Left hindlimb (tissue), 1 donor: ENCODE data around the gene CAMTA1.

Experiments used
- DNase-seq: peaks from one replicate; pipeline ENCODE4 v3.0.0-alpha.2; 2018

The CAMTA1 gene

GRCh38 chr1:7050751-7051665 is 265.8 kb downstream of the CAMTA1 start:
- no peak for DNase-seq

GRCh38 chr1:7052701-7053100 is 267.4 kb downstream of the CAMTA1 start:
- DNase-seq, result no peak

- no peak for DNase-seq
These were observed 275.5 kb downstream of the CAMTA1 start for GRCh38 chr1:7060745-7061144.

GRCh38 chr1:7062346-7063061 is 277.2 kb downstream of the CAMTA1 start:
- DNase-seq, result no peak

- DNase-seq, result no peak
These were observed 278.7 kb downstream of the CAMTA1 start for GRCh38 chr1:7063981-7064380.

- DNase-seq, result no peak
These were observed 283.3 kb downstream of the CAMTA1 start for GRCh38 chr1:7068552-7068951.

GRCh38 chr1:7069931-7070330 is 284.7 kb downstream of the CAMTA1 start:
- DNase-seq, result no peak

- DNase-seq, result peak; percentile 69
These were observed 285.3 kb downstream of the CAMTA1 start for GRCh38 chr1:7070389-7071029.

GRCh38 chr1:7076117-7076516 is 290.9 kb downstream of the CAMTA1 start:
- DNase-seq, result no peak

- DNase-seq, result no peak
These were observed 291.3 kb downstream of the CAMTA1 start for GRCh38 chr1:7076572-7076971.

- no peak for DNase-seq
These were observed 291.9 kb downstream of the CAMTA1 start for GRCh38 chr1:7077136-7077535.

GRCh38 chr1:7077970-7078369 is 292.7 kb downstream of the CAMTA1 start:
- DNase-seq, result no peak

GRCh38 chr1:7079637-7080036 is 294.4 kb downstream of the CAMTA1 start:
- DNase-seq, result no peak

GRCh38 chr1:7084232-7084894 is 299.1 kb downstream of the CAMTA1 start:
- DNase-seq, result no peak

- no peak for DNase-seq
These were observed 300.3 kb downstream of the CAMTA1 start for GRCh38 chr1:7085521-7085920.

GRCh38 chr1:7086106-7086505 is 300.9 kb downstream of the CAMTA1 start:
- no peak for DNase-seq

GRCh38 chr1:7087888-7088287 is 302.6 kb downstream of the CAMTA1 start:
- no peak for DNase-seq

GRCh38 chr1:7089497-7089896 is 304.2 kb downstream of the CAMTA1 start:
- no peak for DNase-seq

- DNase-seq, result no peak
These were observed 308.0 kb downstream of the CAMTA1 start for GRCh38 chr1:7093297-7093696.

GRCh38 chr1:7094086-7094485 is 308.8 kb downstream of the CAMTA1 start:
- no peak for DNase-seq

- no peak for DNase-seq
These were observed 309.3 kb downstream of the CAMTA1 start for GRCh38 chr1:7094509-7094908.

- no peak for DNase-seq
These were observed 310.2 kb downstream of the CAMTA1 start for GRCh38 chr1:7095343-7095964.
